Effector memory CD4-positive, alpha-beta T cell (primary cell): ENCODE measurements around the gene PCNT.

Experiments
- DNase-seq, 3 donors: peaks; one replicate each; pipeline ENCODE4 v3.0.0-alpha.2; 2020
- H3K27ac ChIP-seq: 2 replicates; pipeline ENCODE4 v1.7.0; 2013; ENCODE audit warnings: mild to moderate bottlenecking, low read length, moderate library complexity; ENCODE audit not compliant: insufficient read depth, poor library complexity, severe bottlenecking
- H3K27me3 ChIP-seq: replicated peaks from 2 replicates; pipeline ENCODE4 v1.7.0; 2013; ENCODE audit warnings: mild to moderate bottlenecking, low read length; ENCODE audit not compliant: insufficient read depth, control insufficient read depth, poor library complexity, severe bottlenecking
- H3K36me3 ChIP-seq: 2 replicates; pipeline ENCODE4 v1.7.0; 2013; ENCODE audit warnings: mild to moderate bottlenecking, low read length, moderate library complexity; ENCODE audit not compliant: control insufficient read depth, insufficient read depth
- H3K4me1 ChIP-seq: 2 replicates; pipeline ENCODE4 v1.7.0; 2013; ENCODE audit warnings: low read length, mild to moderate bottlenecking; ENCODE audit not compliant: control insufficient read depth, insufficient read depth, poor library complexity, severe bottlenecking
- H3K4me3 ChIP-seq: 2 replicates; pipeline ENCODE4 v1.7.0; 2013; ENCODE audit warnings: low read length, low read depth, mild to moderate bottlenecking; ENCODE audit not compliant: insufficient read depth, poor library complexity, severe bottlenecking
- H3K9me3 ChIP-seq: 2 replicates; pipeline ENCODE4 v1.7.0; 2013; ENCODE audit warnings: mild to moderate bottlenecking, low read length, moderate library complexity; ENCODE audit not compliant: control insufficient read depth

The PCNT gene

GRCh38 chr21:46329796-46330195, 5.8 kb downstream of the PCNT start:
- peaks cover 9% of the 10 kb centered on the region for H3K4me1 ChIP-seq
- peaks cover 7% of the 10 kb centered on the region for H3K36me3 ChIP-seq

GRCh38 chr21:46334351-46335140, 10.6 kb downstream of the PCNT start:
- Histone ChIP-seq H3K9me3 (no peaks in the 10 kb centered on the region), H3K27me3 (no peaks in the 10 kb centered on the region), H3K4me1 (no peaks in the 10 kb centered on the region), H3K27ac (no peak overlapping the region), H3K4me3 (no peak overlapping the region), H3K36me3 (peaks cover 24% of the 10 kb centered on the region)
- DNase-seq: no peak

More at GRCh38 chr21:46329796-46330195, 5.8 kb downstream of the PCNT start:
- no peaks in the 10 kb centered on the region for H3K9me3 ChIP-seq
- no peaks in the 10 kb centered on the region for H3K27me3 ChIP-seq
- no peak overlapping the region for H3K27ac ChIP-seq
- H3K4me3 ChIP-seq: no peak overlapping the region
- no peak for DNase-seq

DNA sequence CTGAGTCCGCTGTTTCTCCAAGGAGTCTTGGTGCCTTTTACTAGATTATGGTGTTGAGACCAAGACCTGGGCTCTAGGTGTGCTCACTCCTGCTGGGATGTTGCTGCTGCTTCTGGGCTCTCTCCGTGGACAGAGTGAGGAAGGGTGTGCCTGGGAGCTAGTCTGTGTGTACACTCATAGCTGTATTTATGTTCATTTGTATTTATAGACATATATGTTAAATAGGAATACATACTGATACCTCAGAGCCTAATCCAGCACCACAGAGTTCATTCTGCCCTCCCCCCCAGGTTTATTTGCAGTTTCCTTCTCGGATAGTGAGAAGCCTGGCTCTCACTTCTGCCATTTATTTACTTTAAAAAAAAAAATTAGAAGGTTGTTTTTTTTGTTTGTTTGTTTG, 12.6 kb downstream of the PCNT start:
- DNase-seq: no peak
- H3K27me3 ChIP-seq: no peaks in the 10 kb centered on the region
- H3K4me1 ChIP-seq: no peaks in the 10 kb centered on the region
- no peak overlapping the region for H3K4me3 ChIP-seq
- no peak overlapping the region for H3K27ac ChIP-seq
- H3K36me3 ChIP-seq: peaks cover 24% of the 10 kb centered on the region
- no peaks in the 10 kb centered on the region for H3K9me3 ChIP-seq

GRCh38 chr21:46340998-46341397, 17.0 kb downstream of the PCNT start:
- H3K4me1 ChIP-seq: no peaks in the 10 kb centered on the region
- H3K9me3 ChIP-seq: no peaks in the 10 kb centered on the region
- H3K27me3 ChIP-seq: no peaks in the 10 kb centered on the region
- no peak overlapping the region for H3K27ac ChIP-seq
- peaks cover 17% of the 10 kb centered on the region for H3K36me3 ChIP-seq
- no peak overlapping the region for H3K4me3 ChIP-seq
- DNase-seq: no peak

DNA sequence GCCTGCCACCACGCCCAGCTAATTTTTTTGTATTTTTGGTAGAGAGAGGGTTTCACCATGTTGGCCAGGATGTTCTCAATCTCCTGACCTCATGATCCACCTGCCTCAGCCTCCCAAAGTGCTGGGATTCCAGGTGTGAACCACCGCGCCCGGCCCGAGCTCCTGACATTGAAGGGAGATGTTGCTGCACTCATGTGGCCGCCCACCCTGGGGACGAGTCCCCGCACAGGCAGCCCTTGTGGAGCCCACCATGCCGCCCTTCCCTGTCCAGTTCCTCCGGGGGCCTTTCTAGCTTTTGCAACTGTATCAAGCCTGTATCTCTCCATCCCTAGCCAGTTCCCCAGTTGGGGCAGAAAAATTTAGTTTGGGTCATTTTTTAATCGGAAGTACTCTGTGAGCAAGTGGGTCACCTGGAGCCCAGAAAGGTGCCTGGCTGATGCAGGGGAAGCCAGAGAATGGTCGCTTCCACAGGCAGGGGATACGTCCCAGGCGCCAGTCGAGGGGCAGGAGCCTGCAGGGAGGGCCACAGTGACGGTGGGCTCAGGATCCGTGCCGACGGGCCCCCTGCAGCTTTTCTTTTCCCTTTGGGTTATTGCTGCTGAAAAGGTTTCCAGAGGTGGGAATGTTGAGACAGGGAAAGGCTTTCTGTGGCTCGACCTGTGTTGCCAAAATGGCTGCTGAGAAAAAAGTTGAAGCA, 20.4 kb downstream of the PCNT start:
- no peaks in the 10 kb centered on the region for H3K4me1 ChIP-seq
- H3K36me3 ChIP-seq: peaks cover 37% of the 10 kb centered on the region
- H3K27ac ChIP-seq: no peak overlapping the region
- H3K27me3 ChIP-seq: no peaks in the 10 kb centered on the region
- DNase-seq: no peak
- no peaks in the 10 kb centered on the region for H3K9me3 ChIP-seq
- H3K4me3 ChIP-seq: no peak overlapping the region

DNA sequence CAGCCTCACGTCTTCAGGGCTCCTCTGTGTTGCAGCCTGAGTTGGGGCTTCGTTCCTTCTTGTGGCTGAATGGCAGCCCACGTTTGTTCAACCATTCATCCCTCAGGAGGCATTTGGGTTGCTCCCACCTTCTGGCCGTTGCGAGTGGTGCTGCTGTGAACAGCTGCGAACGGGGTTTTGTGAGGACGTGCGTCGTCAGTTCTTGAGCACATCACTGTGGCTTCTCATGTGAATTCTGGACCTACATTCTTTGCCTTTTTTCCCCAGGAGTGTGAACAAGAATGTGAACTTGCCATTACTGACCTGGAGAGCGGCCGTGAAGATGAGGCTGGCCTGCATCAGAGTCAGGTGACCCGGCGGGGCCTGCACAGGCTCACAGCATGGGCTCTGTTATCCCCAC, 21.9 kb downstream of the PCNT start:
- DNase-seq: no peak
- H3K9me3 ChIP-seq: no peaks in the 10 kb centered on the region
- no peaks in the 10 kb centered on the region for H3K27me3 ChIP-seq
- H3K4me1 ChIP-seq: no peaks in the 10 kb centered on the region
- H3K27ac ChIP-seq: no peak overlapping the region
- peaks cover 50% of the 10 kb centered on the region for H3K36me3 ChIP-seq
- no peak overlapping the region for H3K4me3 ChIP-seq

DNA sequence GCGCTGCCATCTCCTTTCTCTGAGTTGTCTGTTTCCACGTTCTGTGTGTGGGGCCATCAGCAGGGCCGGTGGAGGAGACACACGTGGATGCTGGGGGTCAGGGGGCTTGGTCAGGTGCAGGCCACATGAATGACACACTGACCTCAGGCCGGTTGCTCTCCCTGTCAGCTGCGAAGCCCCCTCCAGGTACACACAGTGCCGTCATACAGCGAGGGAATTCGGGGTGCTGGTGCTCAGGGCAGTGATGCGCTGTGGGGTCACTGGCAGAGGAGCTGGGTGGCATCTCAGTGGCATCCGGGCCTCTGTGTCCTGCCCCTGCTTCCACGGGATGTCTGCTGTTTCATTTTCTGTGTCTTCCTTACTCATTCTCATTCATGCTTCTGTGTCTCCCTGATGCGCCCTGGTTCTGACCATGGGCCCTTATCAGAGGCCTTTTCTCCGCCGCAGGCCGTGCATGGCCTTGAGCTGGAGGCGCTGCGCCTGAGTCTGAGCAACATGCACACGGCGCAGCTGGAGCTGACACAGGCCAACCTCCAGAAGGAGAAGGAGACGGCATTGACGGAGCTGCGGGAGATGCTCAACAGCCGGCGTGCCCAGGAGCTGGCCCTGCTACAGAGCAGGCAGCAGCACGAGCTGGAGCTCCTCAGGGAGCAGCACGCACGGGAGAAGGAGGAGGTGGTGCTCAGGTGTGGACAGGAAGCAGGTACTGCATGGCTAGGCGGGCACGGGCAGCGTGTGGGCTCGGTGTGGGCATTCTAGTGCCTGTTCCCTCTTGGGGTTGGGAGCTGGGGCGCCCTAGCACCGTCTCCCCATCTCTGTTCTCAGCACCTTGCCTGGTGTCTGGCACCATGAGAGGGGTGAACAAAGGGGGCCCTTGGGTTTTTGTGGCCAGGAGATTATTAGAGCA, 22.6 kb downstream of the PCNT start:
- Histone ChIP-seq H3K4me1 (no peaks in the 10 kb centered on the region), H3K27me3 (no peaks in the 10 kb centered on the region), H3K36me3 (peaks cover 57% of the 10 kb centered on the region), H3K9me3 (no peaks in the 10 kb centered on the region), H3K27ac (no peak overlapping the region), H3K4me3 (no peak overlapping the region)
- DNase-seq: no peak

DNA sequence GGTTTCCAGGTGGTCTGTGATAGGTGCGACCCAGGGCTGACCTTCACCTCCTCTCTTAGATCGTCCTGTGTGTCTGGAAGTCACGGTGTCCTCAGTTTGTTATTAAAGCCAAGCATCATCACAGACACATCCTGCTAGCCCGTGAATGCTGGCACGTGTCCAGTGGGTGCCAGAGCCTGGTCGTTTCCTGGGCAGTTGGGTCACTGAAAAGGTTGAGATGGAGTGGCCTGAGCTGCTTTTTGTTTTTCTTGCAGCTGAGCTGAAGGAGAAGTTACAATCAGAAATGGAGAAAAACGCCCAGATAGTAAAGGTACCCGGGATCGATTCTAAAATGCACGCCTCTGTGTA, 23.2 kb downstream of the PCNT start:
- Histone ChIP-seq H3K36me3 (peaks cover 63% of the 10 kb centered on the region), H3K4me3 (no peak overlapping the region), H3K27me3 (no peaks in the 10 kb centered on the region), H3K4me1 (no peaks in the 10 kb centered on the region), H3K27ac (no peak overlapping the region), H3K9me3 (no peaks in the 10 kb centered on the region)
- no peak for DNase-seq

DNA sequence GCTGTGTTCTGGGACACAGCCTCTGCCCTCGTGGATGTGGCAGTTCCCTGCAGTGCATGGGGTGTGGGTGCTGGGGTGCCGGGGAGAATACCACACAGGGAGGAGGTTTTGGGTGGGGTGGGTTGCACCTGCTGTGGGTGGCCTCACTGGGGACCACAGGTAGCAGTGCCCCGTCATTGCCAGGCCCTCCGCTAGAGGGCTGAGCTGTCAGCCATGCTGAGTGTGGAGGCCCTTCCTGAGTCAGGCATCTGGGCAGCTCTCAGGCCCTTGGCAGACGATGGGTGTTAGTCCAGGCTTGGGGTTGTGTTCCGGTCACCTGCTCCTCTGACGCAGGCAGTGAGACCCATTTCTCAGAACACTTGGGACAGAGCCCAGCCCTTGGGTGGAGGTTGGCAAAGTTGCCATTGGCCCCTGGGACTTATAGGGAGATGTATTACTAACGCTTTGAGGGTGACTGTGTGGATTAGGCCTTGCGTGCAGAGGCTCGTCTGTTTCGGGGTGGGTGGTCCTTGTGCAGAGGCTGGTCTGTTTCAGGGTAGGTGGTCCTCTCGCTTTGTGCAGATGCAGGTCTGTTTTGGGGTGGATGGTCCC, 23.9 kb downstream of the PCNT start:
- no peak for DNase-seq
- H3K27me3 ChIP-seq: no peaks in the 10 kb centered on the region
- no peaks in the 10 kb centered on the region for H3K4me1 ChIP-seq
- H3K27ac ChIP-seq: no peak overlapping the region
- no peaks in the 10 kb centered on the region for H3K9me3 ChIP-seq
- H3K36me3 ChIP-seq: peaks cover 70% of the 10 kb centered on the region
- H3K4me3 ChIP-seq: no peak overlapping the region
